Activated T-helper 2 cell treated with anti-CD3 and anti-CD28 coated beads, Interferon-gamma antibody, Interleukin-2, Interleukin-4, amounts not matched to agents 10 μg/mL and 5 μg/mL and 100 μg/mL, durations not matched to agents 14 hours and 24 hours and 36 hours (primary cell): ENCODE measurements around the gene MACF1. TPM values are rescaled to one million over a fixed set of nuclear protein-coding genes. Genes with fewer than 3 reads are reported as not detected.
A peak's percentile ranks its signal among the peaks of the same experiment; 100 is the strongest.

ENCODE experiments used
- DNase-seq: peaks from one replicate; pipeline ENCODE4 v3.0.0; 2021; ENCODE audit warnings: low spot score
- H3K27ac Mint-ChIP-seq: one replicate; pipeline ENCODE4 v1.8.0; 2021; ENCODE audit warnings: mixed read lengths
- H3K27me3 Mint-ChIP-seq: one replicate; pipeline ENCODE4 v1.8.0; 2021; ENCODE audit warnings: low read depth, mixed read lengths
- H3K36me3 Mint-ChIP-seq: one replicate; pipeline ENCODE4 v1.8.0; 2021; ENCODE audit warnings: low read depth, mixed read lengths
- H3K4me1 Mint-ChIP-seq: one replicate; pipeline ENCODE4 v1.8.0; 2021; ENCODE audit warnings: low read depth, mixed read lengths
- H3K4me3 Mint-ChIP-seq: one replicate; pipeline ENCODE4 v1.8.0; 2021; ENCODE audit warnings: low read depth, mild to moderate bottlenecking, moderate library complexity, mixed read lengths
- H3K9me3 Mint-ChIP-seq: one replicate; pipeline ENCODE4 v1.8.0; 2021; ENCODE audit warnings: mixed read lengths
- intact Hi-C: fragments of 100-400 bp; cut with micrococcal nuclease; formaldehyde crosslinking; loops from one replicate; pipeline ENCODE4 v1.15.1; 2023
- total RNA-seq: library from RNA; stranded (reverse); gene quantifications from 2 replicates; pipeline ENCODE4 v1.2.3, GENCODE V29; 2022

MACF1 gene
- total RNA-seq, 1 donor from 2014 or later, result 212 TPM

GRCh38 chr1:39370602-39371001 lies 166.1 kb downstream of the MACF1 start:
- intact Hi-C loops, result no loop called here
- no peaks in the 10 kb centered on the region for H3K9me3 Mint-ChIP-seq
- H3K4me1 Mint-ChIP-seq, result no peaks in the 10 kb centered on the region
- H3K4me3 Mint-ChIP-seq, result no peak overlapping the region
- H3K27ac Mint-ChIP-seq, result no peak overlapping the region
- H3K36me3 Mint-ChIP-seq, result peaks cover 64% of the 10 kb centered on the region
- no peaks in the 10 kb centered on the region for H3K27me3 Mint-ChIP-seq
- no peak for DNase-seq

GRCh38 chr1:39372105-39372504 lies 167.6 kb downstream of the MACF1 start:
- DNase-seq, result no peak
- Mint-ChIP-seq H3K4me1 (no peaks in the 10 kb centered on the region), H3K27ac (no peak overlapping the region), H3K36me3 (peaks cover 60% of the 10 kb centered on the region), H3K4me3 (no peak overlapping the region), H3K27me3 (no peaks in the 10 kb centered on the region), H3K9me3 (no peaks in the 10 kb centered on the region)
- intact Hi-C loops, result no loop called here

- Mint-ChIP-seq H3K27me3 (no peaks in the 10 kb centered on the region), H3K36me3 (peaks cover 50% of the 10 kb centered on the region), H3K4me1 (no peaks in the 10 kb centered on the region), H3K4me3 (no peak overlapping the region), H3K9me3 (no peaks in the 10 kb centered on the region), H3K27ac (no peak overlapping the region)
- no peak for DNase-seq
- intact Hi-C loops, result no loop called here
Measured at GRCh38 chr1:39376656-39377055, 172.2 kb downstream of the MACF1 start.

DNA sequence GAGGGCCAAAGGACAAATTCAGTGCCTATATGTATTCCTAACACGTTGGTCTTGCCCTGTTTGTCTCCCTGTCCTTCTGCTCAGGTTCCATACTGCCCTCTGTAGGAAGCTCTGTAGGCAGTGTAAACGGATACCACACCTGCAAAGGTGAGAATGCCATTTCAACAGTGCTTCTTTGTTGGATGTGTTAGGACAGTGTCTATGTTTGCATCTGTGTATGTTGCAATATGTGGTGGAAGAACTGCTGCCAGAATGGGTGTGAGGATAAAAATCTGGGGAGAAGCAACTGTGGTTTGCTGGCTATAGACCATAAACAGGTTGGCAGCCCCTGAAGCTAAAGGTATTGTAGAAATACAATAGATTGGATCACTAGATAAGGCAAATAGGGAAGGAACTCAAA lies 173.9 kb downstream of the MACF1 start:
- no peaks in the 10 kb centered on the region for H3K4me1 Mint-ChIP-seq
- H3K27me3 Mint-ChIP-seq, result no peaks in the 10 kb centered on the region
- H3K4me3 Mint-ChIP-seq, result no peak overlapping the region
- no peaks in the 10 kb centered on the region for H3K9me3 Mint-ChIP-seq
- intact Hi-C loops, result no loop called here
- H3K36me3 Mint-ChIP-seq, result peaks cover 49% of the 10 kb centered on the region
- no peak for DNase-seq
- H3K27ac Mint-ChIP-seq, result no peak overlapping the region

DNA sequence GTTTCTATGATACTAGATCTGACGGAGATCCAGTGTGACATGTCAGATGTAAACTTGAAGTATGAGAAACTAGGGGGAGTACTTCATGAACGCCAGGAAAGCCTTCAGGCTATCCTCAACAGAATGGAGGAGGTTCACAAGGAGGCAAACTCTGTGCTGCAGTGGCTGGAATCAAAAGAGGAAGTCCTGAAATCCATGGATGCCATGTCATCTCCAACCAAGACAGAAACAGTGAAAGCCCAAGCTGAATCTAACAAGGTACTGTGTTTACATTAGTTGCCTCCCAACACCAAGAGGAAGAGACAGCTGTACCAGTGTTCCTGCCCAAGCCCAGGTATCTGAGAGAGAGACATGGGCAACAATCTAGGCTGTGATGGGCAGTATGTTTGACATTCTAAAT lies 174.7 kb downstream of the MACF1 start:
- H3K4me3 Mint-ChIP-seq, result no peak overlapping the region
- peaks cover 54% of the 10 kb centered on the region for H3K36me3 Mint-ChIP-seq
- intact Hi-C loops, result no loop called here
- no peaks in the 10 kb centered on the region for H3K9me3 Mint-ChIP-seq
- DNase-seq, result no peak
- peak overlapping the region; percentile 32 for H3K27ac Mint-ChIP-seq
- H3K4me1 Mint-ChIP-seq, result no peaks in the 10 kb centered on the region
- H3K27me3 Mint-ChIP-seq, result no peaks in the 10 kb centered on the region

- intact Hi-C loops, result no loop called here
- Mint-ChIP-seq H3K4me1 (no peaks in the 10 kb centered on the region), H3K9me3 (no peaks in the 10 kb centered on the region), H3K4me3 (no peak overlapping the region), H3K36me3 (peaks cover 54% of the 10 kb centered on the region), H3K27me3 (no peaks in the 10 kb centered on the region), H3K27ac (no peak overlapping the region)
- no peak for DNase-seq
Measured at GRCh38 chr1:39380036-39380435, 175.5 kb downstream of the MACF1 start.

DNA sequence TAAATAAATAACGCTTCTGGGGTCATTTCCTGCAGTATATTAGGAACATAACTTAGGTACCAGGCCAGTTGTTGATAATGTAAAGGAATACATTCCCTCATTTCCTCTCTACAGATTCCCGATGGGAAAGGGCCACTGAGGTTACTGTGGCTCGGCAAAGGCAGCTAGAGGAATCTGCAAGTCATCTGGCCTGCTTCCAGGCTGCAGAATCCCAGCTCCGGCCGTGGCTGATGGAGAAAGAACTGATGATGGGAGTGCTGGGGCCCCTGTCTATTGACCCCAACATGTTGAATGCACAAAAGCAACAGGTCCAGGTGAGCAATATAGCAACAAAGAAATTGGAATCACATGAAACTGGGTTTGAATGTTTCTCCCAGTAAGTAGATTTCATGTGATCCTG lies 177.3 kb downstream of the MACF1 start:
- H3K27me3 Mint-ChIP-seq, result no peaks in the 10 kb centered on the region
- intact Hi-C loops, result no loop called here
- no peaks in the 10 kb centered on the region for H3K4me1 Mint-ChIP-seq
- H3K9me3 Mint-ChIP-seq, result no peaks in the 10 kb centered on the region
- no peak for DNase-seq
- H3K36me3 Mint-ChIP-seq, result peaks cover 57% of the 10 kb centered on the region
- H3K27ac Mint-ChIP-seq, result no peak overlapping the region
- no peak overlapping the region for H3K4me3 Mint-ChIP-seq

GRCh38 chr1:39384305-39384704 lies 179.8 kb downstream of the MACF1 start:
- Mint-ChIP-seq H3K4me3 (no peak overlapping the region), H3K4me1 (peaks cover 5% of the 10 kb centered on the region), H3K9me3 (no peaks in the 10 kb centered on the region), H3K27me3 (no peaks in the 10 kb centered on the region), H3K27ac (no peak overlapping the region), H3K36me3 (peaks cover 67% of the 10 kb centered on the region)
- intact Hi-C loops, result no loop called here
- DNase-seq, result no peak

DNA sequence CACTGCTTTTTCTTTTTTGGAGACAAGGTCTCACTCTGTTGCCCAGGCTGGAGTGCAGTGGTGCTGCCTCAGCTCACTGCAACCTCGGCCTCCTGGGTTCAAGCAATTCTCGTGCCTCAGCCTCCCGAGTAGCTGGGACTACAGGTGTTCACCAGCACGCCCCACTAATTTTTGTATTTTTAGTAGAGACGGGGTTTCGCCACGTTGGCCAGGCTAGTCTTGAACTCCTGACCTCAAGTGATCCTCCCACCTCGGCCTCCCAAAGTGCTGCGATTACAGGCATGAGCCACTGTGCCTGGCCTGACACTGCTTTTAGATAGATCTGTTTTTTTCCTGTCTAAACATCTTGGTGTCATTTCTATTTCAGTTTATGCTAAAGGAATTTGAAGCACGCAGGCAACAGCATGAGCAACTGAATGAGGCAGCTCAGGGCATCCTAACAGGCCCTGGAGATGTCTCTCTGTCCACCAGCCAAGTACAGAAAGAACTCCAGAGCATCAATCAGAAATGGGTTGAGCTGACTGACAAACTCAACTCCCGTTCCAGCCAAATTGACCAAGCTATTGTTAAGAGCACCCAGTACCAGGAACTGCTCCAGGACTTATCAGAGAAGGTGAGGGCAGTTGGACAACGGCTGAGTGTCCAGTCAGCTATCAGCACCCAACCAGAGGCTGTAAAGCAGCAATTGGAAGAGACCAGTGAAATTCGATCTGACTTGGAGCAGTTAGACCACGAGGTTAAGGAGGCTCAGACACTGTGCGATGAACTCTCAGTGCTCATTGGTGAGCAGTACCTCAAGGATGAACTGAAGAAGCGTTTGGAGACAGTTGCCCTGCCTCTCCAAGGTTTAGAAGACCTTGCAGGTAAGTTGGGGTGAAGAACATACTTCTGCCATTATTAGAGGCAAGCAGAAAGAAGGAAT lies 180.8 kb downstream of the MACF1 start:
- intact Hi-C loops, result no loop called here
- peaks cover 5% of the 10 kb centered on the region for H3K4me1 Mint-ChIP-seq
- no peak for DNase-seq
- H3K4me3 Mint-ChIP-seq, result no peak overlapping the region
- H3K9me3 Mint-ChIP-seq, result no peaks in the 10 kb centered on the region
- H3K27me3 Mint-ChIP-seq, result no peaks in the 10 kb centered on the region
- H3K27ac Mint-ChIP-seq, result no peak overlapping the region
- peaks cover 69% of the 10 kb centered on the region for H3K36me3 Mint-ChIP-seq

DNA sequence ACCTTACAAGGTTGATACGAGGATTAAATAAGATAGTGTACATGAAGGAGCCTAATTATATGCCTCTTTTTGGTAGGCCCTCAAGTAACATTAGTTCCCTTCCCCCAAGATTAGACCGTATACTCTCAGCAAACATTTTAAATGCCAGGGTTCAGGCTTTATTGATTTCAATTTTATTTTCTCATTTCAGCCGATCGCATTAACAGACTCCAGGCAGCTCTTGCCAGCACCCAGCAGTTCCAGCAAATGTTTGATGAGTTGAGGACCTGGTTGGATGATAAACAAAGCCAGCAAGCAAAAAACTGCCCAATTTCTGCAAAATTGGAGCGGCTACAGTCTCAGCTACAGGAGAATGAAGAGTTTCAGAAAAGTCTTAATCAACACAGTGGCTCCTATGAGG lies 182.5 kb downstream of the MACF1 start:
- Mint-ChIP-seq H3K36me3 (peaks cover 74% of the 10 kb centered on the region), H3K27ac (no peak overlapping the region), H3K27me3 (no peaks in the 10 kb centered on the region), H3K9me3 (no peaks in the 10 kb centered on the region), H3K4me1 (peaks cover 14% of the 10 kb centered on the region), H3K4me3 (no peak overlapping the region)
- DNase-seq, result no peak
- intact Hi-C loops, result no loop called here

DNA sequence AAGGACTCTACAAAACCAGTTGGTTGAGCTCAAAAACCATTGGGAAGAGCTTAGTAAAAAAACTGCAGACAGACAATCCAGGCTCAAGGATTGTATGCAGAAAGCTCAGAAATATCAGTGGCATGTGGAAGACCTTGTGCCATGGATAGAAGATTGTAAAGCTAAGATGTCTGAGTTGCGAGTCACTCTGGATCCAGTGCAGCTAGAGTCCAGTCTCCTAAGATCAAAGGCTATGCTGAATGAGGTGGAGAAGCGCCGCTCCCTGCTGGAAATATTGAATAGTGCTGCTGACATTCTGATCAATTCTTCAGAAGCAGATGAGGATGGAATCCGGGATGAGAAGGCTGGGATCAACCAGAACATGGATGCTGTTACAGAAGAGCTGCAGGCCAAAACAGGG lies 183.0 kb downstream of the MACF1 start:
- no peaks in the 10 kb centered on the region for H3K9me3 Mint-ChIP-seq

DNA sequence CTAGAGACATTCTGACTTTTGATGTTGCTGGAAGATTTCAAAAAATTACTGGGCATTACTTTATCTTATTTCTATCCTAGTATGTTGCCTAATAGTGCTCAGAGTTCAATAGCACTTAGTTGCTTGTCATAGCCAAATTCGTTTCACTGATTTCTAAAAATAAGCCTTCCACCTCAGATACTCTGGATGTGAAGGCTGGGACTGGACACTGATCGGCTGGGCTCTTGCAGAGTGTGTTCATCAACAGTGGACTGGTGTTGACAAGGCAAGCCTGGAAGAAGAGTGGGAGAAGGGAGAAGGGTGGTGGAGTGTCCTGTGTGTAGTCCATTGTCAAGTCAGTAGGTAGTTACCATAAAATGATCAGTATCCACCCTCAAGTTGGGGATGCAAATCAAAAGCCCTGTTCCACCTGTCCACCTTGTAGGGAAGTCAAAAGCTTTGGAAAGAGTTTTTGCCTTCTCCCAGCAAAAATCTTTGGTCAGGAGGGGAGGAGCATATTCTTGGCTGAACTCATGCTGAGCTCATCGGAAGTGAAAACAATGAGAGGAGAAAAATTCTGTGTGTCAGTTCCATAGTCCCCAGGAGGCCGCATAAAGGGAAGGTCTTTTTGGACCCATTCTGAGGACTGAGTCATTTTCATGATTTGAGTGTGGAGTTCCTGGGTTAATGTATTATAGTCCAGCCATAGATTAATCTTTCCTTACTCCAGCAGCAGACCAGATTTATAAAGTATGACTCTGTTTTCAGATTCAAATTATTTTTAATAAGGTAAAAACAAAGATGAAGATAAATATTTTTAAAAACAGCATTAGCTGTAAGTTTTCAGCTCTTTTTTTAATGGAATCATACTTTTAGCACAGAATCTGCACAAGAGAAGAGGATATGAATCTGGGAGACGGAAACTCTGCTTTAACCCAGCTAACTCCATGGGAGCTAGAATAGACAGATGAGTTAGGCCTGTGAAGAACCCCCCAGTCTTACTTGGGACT lies 187.5 kb downstream of the MACF1 start:
- Mint-ChIP-seq H3K27ac (peak overlapping the region; percentile 4), H3K4me3 (no peak overlapping the region), H3K27me3 (no peaks in the 10 kb centered on the region), H3K9me3 (no peaks in the 10 kb centered on the region), H3K36me3 (peaks cover 62% of the 10 kb centered on the region), H3K4me1 (peaks cover 41% of the 10 kb centered on the region)
- DNase-seq, result no peak
- intact Hi-C loops, result no loop called here

More for the DNA sequence above, 183.0 kb downstream of the MACF1 start:
- H3K4me1 Mint-ChIP-seq, result peaks cover 19% of the 10 kb centered on the region
- H3K27ac Mint-ChIP-seq, result peak overlapping the region; percentile 50
- peaks cover 74% of the 10 kb centered on the region for H3K36me3 Mint-ChIP-seq
- H3K4me3 Mint-ChIP-seq, result no peak overlapping the region
- no peaks in the 10 kb centered on the region for H3K27me3 Mint-ChIP-seq
- no peak for DNase-seq
- intact Hi-C loops, result no loop called here
